SHP77 treated with DMSO at 0.1 percent for 48 hours (cell line): ENCODE data around the gene CALR.
"Not testable (repeated sequence)": the region's sequence is repeated elsewhere in the genome, so short reads cannot be mapped to it uniquely, and the experiment has no call there.

Source experiments
- DNase-seq: peaks from one replicate; lab custom pipeline; 2025; lab: John Stamatoyannopoulos, UW

The CALR gene

DNA sequence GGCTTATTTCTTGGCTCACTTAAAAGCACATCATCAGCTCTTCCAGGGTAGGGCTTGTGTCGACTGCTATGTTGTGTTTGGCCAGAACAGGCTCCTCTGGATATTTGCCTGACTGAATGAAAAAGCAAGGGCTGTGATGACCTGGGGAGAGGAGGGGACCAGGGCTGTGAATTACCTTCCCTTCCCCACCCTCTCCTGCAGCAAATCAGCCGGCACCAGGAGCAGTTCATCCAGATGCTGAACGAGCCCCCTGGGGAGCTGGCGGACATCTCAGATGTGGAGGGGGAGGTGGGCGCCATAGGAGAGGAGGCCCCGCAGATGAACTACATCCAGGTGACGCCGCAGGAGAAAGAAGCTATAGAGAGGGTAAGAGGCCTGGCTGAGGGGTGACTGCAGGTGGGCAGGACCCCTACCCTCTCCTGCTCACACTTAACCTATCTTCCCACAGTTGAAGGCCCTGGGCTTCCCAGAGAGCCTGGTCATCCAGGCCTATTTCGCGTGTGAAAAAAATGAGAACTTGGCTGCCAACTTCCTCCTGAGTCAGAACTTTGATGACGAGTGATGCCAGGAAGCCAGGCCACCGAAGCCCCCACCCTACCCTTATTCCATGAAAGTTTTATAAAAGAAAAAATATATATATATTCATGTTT lies 14.2 kb downstream of the CALR start:
- DNase-seq, result no peak

DNA sequence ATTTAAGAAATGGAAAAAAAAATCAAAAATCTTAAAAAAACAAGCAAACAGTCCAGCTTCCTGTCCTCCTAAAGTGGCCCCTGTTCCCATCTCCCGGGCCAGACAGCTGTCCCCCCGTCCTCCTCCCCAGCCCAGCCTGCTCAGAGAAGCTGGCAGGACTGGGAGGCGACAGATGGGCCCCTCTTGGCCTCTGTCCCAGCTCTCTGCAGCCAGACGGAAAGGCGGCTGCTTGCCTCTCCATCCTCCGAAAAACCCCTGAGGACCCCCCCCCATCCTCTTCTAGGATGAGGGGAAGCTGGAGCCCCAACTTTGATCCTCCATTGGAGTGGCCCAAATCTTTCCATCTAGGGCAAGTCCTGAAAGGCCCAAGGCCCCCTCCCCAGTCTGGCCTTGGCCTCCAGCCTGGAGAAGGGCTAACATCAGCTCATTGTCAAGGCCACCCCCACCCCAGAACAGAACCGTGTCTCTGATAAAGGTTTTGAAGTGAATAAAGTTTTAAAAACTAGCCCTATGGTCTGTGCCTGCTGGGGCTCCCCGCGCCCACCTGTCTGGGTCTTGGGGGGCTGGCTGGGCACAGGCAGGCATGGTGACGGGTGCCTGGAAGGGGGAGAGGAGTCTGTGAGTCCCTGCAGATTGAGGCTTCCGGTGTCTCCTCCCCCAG lies 14.9 kb downstream of the CALR start:
- no peak for DNase-seq

DNA sequence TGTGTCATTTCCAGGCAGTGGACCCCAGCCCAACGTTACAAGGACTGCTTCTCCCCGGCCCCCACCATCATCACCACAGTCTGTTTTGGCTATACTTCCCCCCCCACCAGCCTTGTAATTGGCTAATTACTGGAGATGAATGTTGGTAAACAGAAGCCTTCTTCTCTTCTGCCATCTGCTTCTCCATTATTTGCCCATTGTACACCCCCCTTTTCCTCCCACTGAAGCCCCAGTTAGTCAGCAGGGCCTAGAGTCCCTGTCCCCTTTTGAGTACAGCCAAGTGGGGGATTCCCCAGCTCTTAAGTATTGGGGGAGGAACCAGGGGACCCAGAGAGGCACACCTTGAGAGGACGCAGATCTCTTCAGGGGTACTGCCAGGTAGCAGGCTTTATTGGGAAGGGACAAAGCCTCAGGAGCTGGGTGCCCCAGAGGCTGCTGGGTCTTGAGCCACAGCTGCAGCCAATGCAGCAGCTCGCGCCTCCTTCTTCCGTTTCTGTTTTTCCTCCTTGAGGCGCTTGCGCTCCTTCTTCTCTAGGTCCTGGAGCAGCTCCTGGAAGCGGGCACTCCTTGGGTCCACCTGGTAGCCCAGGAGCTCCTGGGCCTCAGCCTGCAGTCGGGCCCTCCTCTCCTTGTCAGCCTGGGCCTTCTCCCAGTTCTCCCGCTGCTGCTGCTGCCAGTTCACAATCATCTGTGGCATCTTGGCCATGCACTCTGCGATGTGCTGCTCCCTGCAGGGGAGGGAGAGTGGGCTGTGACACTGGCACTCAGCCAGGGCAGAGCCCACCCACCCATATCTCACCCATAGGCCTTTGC lies 15.6 kb downstream of the CALR start:
- no peak for DNase-seq

DNA sequence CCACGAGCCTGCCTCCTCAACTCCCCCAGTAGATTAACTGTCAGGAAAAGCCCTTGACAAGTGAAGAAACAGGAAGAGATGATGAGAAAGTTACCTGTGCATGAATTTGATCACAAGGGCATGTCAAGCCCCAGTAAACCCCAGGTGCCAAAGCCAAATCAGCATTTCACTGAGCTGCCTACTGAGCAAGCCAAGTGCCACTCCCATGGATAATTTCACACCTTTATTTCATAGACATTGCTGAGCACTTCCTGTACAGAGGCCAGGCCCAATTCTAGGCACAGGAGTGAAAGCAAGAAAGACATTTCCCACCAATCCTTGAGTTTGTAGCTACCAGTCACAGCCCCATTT lies 16.2 kb downstream of the CALR start:
- no peak for DNase-seq

DNA sequence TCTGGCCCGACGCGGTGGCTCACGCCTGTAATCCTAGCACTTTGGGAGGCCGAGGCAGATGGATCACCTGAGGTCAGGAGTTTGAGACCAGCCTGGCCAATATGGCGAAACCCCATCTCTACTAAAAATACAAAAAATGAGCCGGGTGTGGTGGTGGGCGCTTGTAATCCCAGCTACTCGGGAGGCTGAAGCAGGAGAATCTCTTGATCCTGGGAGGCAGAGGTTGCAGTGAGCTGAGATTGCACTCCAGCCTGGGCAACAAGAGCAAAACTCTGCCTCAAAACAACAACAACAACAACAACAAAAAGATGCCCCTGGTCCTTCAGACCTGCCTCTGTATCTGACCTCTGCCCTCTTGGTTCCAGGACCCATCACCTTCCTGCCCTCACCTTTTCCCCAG lies 17.2 kb downstream of the CALR start:
- not testable (repeated sequence) for DNase-seq

DNA sequence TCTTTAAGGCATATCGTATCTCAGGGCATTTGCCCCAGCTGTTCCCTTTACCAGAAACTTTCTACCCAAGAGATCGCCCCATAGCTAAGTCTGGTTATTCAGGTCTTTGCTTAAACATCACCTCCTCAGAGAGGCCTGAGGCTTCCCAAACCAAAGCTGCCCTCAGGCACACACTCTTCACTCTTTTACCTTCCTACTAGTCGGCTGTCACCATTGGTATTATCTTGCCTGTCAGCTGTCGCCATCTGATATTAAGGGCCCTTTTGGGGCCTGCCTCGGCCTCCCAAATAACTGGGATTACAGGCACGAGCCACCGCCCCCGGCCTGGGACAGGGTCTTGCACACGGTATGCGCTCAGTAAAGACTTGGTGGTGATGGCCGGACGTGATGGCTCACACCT lies 17.6 kb downstream of the CALR start:
- no peak for DNase-seq

DNA sequence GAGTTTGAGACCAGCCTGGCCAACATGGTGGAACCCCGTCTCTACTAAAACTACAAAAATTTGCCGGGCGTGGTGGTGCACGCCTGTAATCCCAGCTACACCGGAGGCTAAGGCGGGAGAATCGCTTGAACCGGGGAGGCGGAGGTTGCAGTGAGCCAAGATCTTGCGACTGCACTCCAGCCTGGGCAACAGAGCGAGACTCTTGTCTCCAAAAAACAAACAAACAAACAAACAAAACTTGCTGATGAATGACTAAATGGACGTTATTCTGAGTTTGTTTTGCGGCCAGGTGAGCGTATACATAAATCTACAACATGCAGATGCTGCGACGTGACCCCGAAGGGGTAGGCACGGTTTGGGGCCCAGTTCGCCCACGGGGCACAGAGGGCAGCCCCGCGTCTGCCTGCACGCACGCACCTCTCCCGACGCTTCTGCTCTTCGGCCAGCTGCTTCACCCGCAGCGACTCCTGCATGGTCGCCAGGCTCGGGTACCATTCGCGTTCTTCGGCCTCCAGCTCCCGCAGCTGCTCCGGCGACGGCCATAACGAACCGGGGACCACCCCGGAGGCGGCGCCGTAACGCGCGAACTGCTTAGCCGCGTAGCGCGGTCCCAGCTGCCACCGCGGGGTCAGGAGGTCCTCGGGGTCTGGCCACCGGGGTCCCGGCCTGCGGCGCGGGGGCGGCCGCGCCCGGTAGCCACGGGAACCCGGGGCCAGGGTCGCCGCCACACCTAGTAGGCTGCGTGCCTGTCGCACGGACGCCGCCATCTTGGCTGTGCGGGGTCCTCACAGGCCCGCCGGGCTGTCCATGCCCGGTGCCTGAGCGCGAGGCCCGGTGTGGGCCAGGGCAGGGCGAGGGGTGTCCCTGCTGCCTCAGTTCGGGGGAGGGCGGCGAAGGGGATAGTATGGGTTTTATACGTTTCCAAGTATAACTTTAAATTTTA lies 18.3 kb downstream of the CALR start, which contains the start of gene GADD45GIP1:
GADD45GIP1 (minus strand) TSS at position 778 of the 943 bp plus-strand sequence; CDS start at position 767, 11 bp downstream.
- peak; percentile 41 for DNase-seq

DNA sequence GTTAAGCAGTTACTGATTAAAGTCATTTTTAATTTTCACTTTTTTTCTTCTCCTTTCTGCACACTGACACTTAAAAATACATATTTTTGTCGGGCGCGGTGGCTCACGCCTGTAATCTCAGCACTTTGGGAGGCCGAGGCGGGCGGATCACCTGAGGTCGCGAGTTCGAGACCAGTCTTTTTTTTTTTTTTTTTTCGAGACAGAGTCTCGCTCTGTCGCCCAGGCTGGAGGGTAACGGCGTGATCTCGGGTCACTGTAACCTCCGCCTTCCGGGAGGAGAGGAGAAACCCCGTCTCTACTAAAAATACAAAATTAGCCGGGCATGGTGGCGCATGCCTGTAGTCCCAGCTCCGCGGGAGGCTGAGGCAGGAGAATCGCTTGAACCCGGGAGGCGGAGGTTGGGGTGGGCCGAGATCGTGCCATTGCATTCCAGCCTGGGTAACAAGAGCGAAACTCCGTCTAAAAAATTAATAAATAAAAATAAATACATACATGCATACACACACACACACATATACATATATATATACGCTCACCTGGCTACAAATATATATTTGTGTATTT lies 19.1 kb downstream of the CALR start:
- not testable (repeated sequence) for DNase-seq

DNA sequence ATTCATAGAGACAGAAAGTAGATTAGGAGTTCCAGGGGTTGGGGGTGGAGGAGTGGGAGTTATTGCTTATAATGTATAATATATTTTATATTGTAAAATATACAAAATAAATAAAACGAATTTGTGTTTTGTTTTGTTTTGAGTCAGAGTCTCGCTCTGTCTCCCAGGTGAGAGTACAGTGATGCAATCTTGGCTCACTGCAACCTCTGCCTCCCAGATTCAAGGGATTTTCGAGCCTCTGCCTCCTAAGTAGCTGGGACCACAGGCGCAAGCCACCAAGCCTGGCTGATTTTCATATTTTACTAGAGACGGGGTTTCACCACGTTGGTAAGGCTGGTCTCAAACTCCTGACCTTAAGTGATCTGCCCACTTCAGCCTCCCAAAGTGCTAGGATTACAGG lies 21.1 kb downstream of the CALR start:
- no peak for DNase-seq

DNA sequence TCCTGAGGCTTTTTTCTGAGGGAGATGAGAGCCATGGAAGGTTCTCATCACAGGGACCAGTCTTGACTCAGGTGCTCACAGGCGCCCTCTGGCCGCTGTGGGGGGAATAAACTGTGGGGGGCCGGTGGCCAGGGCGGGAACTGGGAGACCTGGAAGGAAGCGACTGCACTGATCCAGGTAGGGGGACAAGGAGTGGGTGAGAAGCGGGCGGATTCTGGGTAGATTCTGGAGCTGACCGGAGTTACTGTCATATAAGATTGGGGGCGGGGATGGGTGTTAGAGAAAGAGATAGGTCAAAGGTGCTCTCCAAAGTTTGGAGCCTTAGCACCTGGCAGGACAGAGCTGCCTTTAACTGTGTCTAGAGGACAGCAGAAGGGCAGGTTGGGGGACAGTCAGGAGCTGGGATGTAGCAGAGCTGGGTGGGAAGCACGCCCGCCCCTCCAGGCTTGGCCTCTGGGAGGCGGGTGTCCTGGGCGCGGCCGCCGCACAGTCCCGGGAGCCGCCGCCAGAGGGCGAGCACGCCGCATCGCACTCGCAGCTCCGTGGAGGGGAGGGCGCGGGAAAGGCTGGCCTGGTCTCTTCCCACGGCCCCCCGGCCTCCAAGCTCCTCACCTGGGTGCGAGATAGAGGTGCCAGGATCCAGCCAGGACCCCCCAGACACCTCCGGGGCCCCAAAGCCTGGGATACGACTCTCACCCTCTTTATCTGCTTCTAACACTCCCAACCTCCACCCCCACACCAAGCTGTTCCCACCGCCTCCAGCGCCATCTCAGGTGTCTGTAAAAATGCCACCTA lies 26.8 kb downstream of the CALR start:
- DNase-seq, result peak; percentile 26

DNA sequence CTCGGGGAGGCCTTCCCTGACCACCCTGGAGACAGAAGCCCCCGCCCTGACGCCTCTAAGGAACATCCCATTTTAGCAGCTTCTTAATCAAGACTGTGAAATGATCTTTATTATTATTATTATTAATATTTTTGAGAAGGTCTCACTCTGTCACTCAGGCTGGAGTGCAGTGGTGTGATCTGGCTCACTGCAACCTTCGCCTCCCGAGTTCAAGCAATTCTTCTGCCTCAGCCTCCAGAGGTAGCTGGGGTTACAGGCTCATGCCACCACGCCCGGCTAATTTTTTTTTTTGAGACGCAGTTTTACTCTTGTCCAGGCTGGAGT lies 27.4 kb downstream of the CALR start:
- DNase-seq, result no peak

DNA sequence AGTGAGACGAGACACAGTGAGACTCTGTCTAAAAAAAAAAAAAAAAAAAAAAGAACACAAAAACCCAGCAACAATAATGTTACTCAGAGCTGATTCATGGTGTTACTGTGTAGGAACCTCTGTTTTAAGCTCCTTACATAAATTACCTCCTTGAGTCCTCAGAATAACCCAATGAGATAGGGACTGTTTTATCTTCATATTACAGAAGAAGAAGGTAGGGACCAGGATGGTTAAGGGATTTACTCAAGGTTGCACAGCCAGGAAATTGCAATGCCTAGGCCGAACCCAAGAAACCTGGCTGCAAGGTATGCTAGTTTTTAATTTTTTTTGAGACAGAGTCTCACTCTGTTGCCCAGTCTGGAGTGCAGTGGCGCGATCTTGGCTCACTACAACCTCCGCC lies 29.5 kb downstream of the CALR start:
- DNase-seq, result no peak

DNA sequence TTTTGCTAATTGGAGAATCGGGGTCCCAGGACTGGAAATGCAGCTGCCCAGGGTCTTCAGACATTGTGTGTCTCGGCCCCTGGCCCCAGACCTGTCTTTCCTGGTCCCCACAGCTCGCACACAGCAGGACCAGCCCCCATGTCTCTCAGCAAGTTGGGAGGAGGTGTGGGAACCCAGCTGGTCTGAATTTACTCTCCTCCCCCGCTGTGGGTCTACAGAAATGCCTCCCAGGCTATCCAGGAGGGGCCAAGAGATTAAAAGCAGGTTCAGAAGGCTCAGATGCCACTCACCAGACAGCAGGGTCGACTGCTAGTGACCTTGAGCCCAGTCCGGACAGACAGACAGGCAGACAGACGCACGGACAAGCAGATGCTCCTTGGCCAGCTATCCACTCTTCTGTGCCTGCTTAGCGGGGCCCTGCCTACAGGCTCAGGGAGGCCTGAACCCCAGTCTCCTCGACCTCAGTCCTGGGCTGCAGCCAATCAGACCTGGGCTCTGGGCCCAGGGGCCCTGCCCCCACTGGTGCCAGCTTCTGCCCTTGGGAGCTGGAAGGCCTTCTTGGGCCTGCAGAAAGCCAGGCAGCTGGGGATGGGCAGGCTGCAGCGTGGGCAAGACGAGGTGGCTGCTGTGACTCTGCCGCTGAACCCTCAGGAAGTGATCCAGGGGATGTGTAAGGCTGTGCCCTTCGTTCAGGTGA lies 31.0 kb downstream of the CALR start, which contains the start of gene DAND5:
DAND5 (plus strand) TSS at position 285 of the 697 bp plus-strand sequence; CDS start at position 370, 85 bp downstream.
- no peak for DNase-seq

DNA sequence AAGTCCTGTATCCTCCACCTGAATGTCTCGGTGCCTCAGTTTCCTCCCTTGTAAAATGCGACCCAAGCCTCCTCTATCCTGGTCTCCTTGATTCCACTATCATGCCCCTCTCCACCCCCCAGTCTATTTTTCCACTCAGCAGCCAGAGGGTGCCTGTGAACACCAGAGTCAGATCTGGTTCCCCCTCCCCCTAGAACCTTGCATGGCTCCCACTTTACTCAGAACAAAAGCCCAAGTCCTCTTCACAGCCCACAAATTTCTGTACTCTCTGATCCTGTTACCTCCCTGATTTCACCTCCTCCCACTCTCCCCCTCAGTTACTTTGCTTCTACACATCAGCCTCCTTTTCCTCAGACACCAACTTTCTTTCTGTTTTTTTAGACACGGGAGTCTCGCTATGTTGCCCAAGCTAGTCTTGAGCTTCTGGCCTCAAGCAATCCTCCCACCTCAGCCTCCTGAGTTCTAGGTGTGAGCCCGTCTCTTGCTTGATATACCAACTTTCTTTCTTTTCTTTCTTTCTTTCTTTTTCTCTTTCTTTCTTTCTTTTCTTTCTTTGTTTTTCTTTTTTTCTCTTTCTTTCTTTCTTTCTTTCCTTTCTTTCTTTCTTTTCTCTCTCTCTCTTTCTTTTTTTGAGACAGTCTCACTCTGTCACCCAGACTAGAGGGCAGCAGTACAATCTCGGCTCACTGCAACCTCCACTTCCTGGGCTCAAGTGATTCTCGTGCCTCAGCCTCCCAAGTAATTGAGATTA lies 31.8 kb downstream of the CALR start:
- no peak for DNase-seq

DNA sequence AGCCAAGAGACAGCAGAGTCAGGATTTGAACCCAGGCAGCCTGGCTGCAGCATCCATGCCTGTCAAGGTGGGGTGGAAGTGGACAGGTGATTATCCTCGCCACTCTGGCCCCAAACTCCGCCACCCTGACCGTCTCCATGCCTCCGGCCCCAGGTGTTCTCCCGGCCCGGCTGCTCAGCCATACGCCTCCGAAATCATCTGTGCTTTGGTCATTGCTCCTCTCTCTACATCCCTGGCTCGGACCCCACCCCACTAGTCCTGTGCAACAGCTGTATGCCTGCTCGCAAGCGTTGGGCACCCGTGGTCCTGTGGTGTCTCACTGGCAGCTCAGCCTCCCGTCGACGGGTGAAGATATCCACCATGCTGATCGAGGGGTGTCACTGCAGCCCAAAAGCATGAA lies 34.8 kb downstream of the CALR start:
- no peak for DNase-seq

DNA sequence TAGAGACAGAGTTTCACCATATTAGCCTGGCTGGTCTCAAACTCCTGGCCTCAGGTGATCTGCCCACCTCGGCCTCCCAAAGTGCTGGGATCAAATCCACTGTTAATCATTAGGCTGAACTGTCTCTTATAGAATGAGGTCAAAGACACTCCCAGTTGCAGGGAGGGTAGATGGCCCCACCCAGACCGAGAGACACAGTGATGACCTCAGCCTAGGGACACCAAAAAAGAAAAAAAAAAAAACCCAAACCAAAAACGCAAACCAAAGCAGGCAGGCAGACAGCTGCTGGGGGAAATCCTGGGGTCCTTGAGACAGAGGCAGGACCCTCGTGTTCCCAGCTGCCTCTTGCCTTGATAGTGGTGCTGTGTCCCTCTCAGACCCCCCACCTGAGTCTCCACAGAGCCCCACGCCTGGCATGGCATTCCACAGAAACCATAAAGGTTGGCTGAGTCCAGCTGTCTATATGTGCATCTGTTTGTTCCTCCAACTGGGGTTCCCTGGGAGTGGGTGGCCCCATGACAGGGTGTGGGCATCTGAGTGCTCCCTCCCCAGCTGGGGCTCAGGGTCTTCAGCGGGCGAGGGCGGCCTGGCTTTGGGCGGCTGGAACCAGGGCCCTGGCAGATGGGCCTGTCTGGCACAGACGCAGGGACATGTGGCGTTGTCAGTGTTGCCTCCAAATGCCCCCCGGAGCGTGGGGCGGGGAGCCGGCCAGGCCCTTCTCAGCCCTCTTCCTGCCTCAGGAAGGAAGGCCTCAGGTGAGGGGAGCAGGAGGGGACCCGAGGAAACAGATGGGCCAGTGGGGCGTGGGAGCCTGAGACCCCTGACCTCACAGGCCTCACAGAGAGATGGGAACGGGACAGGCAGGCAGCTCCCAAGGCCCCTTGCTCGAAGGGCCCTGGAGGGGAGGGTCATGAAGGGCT lies 36.2 kb downstream of the CALR start:
- no peak for DNase-seq

DNA sequence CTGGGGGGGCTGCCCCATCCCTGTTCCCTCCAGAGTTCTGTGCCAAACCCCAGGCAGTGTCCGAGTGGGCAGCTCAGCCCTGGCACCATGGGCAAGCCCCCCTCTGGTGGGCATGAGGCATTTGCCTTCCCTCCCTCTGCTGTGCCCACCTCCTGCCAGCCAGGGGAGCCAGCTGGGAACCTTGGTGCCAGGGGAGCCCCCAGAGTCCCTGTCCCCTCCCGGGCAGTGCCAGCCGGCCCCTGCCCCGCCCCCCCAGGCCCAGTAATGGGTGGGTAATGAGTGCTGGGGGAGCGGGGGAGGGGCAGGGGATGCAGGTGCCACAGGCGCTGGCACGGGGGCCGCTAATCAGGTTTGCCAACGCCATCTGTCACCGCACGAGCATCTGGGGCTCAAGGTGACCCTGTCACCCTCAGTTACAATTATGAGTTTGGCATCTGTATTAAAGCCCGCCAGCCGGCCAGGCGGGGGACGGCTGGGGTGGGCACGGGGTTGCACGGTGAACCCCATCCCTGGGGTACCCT lies 36.9 kb downstream of the CALR start:
- no peak for DNase-seq

DNA sequence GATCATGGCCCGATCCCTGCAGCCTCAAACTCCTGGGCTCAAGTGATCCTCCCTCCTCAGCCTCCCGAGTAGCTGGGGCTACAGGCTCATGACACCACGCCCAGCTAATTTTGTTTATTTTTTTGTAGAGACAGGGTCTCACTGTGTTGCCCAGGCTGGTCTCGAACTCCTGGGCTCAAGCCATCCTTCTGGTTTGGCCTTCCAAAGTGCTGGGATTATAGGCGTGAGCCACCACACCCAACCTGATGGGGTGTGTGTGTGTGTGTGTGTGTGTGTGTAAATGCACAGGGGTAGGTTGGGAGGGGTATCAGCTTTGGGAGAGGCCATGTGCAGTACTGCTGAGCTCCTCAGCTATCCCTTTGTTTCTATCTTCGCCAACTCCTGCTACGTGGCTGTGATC lies 37.7 kb downstream of the CALR start:
- not testable (repeated sequence) for DNase-seq
